ENCODE data around the gene CHN1. TPM values are rescaled to one million over a fixed set of nuclear protein-coding genes. Genes with fewer than 3 reads are reported as not detected.

The CHN1 gene
- total and polyA plus RNA-seq, 2 of the 8 experiments (the other 6 are each of a cell fraction or from before 2014, with no cell fraction given), result 54.0 to 65.7 TPM

- TF ChIP-seq, protein P1, sequence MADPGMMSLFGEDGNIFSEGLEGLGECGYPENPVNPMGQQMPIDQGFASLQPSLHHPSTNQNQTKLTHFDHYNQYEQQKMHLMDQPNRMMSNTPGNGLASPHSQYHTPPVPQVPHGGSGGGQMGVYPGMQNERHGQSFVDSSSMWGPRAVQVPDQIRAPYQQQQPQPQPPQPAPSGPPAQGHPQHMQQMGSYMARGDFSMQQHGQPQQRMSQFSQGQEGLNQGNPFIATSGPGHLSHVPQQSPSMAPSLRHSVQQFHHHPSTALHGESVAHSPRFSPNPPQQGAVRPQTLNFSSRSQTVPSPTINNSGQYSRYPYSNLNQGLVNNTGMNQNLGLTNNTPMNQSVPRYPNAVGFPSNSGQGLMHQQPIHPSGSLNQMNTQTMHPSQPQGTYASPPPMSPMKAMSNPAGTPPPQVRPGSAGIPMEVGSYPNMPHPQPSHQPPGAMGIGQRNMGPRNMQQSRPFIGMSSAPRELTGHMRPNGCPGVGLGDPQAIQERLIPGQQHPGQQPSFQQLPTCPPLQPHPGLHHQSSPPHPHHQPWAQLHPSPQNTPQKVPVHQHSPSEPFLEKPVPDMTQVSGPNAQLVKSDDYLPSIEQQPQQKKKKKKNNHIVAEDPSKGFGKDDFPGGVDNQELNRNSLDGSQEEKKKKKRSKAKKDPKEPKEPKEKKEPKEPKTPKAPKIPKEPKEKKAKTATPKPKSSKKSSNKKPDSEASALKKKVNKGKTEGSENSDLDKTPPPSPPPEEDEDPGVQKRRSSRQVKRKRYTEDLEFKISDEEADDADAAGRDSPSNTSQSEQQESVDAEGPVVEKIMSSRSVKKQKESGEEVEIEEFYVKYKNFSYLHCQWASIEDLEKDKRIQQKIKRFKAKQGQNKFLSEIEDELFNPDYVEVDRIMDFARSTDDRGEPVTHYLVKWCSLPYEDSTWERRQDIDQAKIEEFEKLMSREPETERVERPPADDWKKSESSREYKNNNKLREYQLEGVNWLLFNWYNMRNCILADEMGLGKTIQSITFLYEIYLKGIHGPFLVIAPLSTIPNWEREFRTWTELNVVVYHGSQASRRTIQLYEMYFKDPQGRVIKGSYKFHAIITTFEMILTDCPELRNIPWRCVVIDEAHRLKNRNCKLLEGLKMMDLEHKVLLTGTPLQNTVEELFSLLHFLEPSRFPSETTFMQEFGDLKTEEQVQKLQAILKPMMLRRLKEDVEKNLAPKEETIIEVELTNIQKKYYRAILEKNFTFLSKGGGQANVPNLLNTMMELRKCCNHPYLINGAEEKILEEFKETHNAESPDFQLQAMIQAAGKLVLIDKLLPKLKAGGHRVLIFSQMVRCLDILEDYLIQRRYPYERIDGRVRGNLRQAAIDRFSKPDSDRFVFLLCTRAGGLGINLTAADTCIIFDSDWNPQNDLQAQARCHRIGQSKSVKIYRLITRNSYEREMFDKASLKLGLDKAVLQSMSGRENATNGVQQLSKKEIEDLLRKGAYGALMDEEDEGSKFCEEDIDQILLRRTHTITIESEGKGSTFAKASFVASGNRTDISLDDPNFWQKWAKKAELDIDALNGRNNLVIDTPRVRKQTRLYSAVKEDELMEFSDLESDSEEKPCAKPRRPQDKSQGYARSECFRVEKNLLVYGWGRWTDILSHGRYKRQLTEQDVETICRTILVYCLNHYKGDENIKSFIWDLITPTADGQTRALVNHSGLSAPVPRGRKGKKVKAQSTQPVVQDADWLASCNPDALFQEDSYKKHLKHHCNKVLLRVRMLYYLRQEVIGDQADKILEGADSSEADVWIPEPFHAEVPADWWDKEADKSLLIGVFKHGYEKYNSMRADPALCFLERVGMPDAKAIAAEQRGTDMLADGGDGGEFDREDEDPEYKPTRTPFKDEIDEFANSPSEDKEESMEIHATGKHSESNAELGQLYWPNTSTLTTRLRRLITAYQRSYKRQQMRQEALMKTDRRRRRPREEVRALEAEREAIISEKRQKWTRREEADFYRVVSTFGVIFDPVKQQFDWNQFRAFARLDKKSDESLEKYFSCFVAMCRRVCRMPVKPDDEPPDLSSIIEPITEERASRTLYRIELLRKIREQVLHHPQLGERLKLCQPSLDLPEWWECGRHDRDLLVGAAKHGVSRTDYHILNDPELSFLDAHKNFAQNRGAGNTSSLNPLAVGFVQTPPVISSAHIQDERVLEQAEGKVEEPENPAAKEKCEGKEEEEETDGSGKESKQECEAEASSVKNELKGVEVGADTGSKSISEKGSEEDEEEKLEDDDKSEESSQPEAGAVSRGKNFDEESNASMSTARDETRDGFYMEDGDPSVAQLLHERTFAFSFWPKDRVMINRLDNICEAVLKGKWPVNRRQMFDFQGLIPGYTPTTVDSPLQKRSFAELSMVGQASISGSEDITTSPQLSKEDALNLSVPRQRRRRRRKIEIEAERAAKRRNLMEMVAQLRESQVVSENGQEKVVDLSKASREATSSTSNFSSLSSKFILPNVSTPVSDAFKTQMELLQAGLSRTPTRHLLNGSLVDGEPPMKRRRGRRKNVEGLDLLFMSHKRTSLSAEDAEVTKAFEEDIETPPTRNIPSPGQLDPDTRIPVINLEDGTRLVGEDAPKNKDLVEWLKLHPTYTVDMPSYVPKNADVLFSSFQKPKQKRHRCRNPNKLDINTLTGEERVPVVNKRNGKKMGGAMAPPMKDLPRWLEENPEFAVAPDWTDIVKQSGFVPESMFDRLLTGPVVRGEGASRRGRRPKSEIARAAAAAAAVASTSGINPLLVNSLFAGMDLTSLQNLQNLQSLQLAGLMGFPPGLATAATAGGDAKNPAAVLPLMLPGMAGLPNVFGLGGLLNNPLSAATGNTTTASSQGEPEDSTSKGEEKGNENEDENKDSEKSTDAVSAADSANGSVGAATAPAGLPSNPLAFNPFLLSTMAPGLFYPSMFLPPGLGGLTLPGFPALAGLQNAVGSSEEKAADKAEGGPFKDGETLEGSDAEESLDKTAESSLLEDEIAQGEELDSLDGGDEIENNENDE (IDR thresholded peaks at IDR 0.05; ENCODE audit: insufficient replicate concordance, low read length), result no peak
- TF ChIP-seq CEBPB (IDR thresholded peaks at IDR 0.05; ENCODE audit: low read depth, low read length), result peak; percentile 85; the same call in 1 of the 2 replicates
- peak; percentile 60; the same call in 1 of the 2 replicates for TF ChIP-seq JUND (IDR thresholded peaks at IDR 0.05; ENCODE audit: low read length)
- TF ChIP-seq HDAC6 (IDR thresholded peaks at IDR 0.05; ENCODE audit: low read depth, low read length), result no peak
These were observed 27.8 kb downstream of the CHN1 start (continued) for GRCh38 chr2:174977364-174977763.

Measured in H1 (cell line).